ENCODE data around the gene PDE4D.

DNA sequence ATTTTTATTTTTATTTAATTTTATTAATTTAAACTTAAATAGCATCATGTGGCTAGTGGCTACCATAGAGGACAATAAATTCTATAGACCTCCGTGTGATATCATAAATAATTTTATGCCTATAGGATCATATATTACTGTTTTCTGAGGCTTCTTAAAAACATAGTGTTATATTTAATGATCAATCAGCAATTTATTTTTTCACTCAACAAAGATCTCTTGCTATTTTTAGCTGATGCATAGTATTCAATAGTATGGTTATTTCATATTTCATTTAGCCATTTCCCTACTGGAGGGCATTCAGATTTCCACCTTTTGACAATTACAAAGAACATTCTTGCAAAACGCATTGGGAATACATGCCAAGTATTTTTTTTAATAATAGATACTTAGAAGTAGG lies 114.1 kb downstream of the PDE4D start:
- TF ChIP-seq, protein P1, sequence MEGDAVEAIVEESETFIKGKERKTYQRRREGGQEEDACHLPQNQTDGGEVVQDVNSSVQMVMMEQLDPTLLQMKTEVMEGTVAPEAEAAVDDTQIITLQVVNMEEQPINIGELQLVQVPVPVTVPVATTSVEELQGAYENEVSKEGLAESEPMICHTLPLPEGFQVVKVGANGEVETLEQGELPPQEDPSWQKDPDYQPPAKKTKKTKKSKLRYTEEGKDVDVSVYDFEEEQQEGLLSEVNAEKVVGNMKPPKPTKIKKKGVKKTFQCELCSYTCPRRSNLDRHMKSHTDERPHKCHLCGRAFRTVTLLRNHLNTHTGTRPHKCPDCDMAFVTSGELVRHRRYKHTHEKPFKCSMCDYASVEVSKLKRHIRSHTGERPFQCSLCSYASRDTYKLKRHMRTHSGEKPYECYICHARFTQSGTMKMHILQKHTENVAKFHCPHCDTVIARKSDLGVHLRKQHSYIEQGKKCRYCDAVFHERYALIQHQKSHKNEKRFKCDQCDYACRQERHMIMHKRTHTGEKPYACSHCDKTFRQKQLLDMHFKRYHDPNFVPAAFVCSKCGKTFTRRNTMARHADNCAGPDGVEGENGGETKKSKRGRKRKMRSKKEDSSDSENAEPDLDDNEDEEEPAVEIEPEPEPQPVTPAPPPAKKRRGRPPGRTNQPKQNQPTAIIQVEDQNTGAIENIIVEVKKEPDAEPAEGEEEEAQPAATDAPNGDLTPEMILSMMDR (IDR thresholded peaks at IDR 0.05), result no peak
- no peak for TF ChIP-seq POLR2A (IDR thresholded peaks at IDR 0.05)
